ENCODE measurements around the gene MAST4. TPM values are rescaled to one million over a fixed set of nuclear protein-coding genes. Genes with fewer than 3 reads are reported as not detected.

The MAST4 gene
- polyA plus RNA-seq, 2 of the 4 experiments (the other 2 are of a cell fraction), result 1.2 to 5.8 TPM

- no peak overlapping the region for H3K4me2 ChIP-seq
- FAIRE-seq (no peak), ATAC-seq (no peak), DNase-seq (ENCODE audit: low read depth in 1 of 2, low spot score in 1 of 2) (no peak)
- ChIA-PET POLR2A (no interaction called here), CTCF (interaction anchor here (0.8 to 3.9 kb wide), 5 partner anchors 8 to 59 kb away, joined by 3 to 28 read pairs (median 4); no protein-coding TSS in a partner anchor)
- peaks cover 13% of the 10 kb centered on the region for H3K4me1 ChIP-seq
- WGBS (ENCODE audit: missing lambda C conversion rate), result 85% methylated on average over 6 of the region's 6 CpGs
- no peak overlapping the region for H3K4me3 ChIP-seq
- no peaks in the 10 kb centered on the region for H3K9me3 ChIP-seq
- no peak for TF ChIP-seq SREBF2 (IDR thresholded peaks at IDR 0.05)
- TF ChIP-seq KDM5A (IDR thresholded peaks at IDR 0.05), result no peak
- TF ChIP-seq KDM1A (IDR thresholded peaks at IDR 0.05; ENCODE audit: low read depth), result no peak
- no peak for TF ChIP-seq MYC (IDR thresholded peaks at IDR 0.05; ENCODE audit: borderline replicate concordance, low read length)
- no peak for TF ChIP-seq HES2 (IDR thresholded peaks at IDR 0.05)
- TF ChIP-seq BCL3 (IDR thresholded peaks at IDR 0.05), result no peak
- no peak for TF ChIP-seq JUNB (IDR thresholded peaks at IDR 0.05)
- no peak for TF ChIP-seq EHF (CRISPR knock-in tag; IDR thresholded peaks at IDR 0.05)
- no peak for TF ChIP-seq SMC3 (IDR thresholded peaks at IDR 0.05)
- no peak for TF ChIP-seq ATOH8 (CRISPR knock-in tag; IDR thresholded peaks at IDR 0.05; ENCODE audit: low read depth)
- TF ChIP-seq JUN (IDR thresholded peaks at IDR 0.05), result no peak
- no peak for TF ChIP-seq BHLHE40 (IDR thresholded peaks at IDR 0.05; ENCODE audit: low read depth, low read length)
- no peak for TF ChIP-seq TFCP2L1 (CRISPR knock-in tag; IDR thresholded peaks at IDR 0.05)
- TF ChIP-seq CBX2 (IDR thresholded peaks at IDR 0.05; ENCODE audit: borderline replicate concordance, low read depth), result no peak
- no peak for TF ChIP-seq ZNF302 (CRISPR knock-in tag; IDR thresholded peaks at IDR 0.05)
- no peak for TF ChIP-seq REST (IDR thresholded peaks at IDR 0.05)
- no peak for TF ChIP-seq RNF2 (IDR thresholded peaks at IDR 0.05; ENCODE audit: borderline replicate concordance, low read depth)
- no peak for TF ChIP-seq RAD21 (conservative IDR thresholded peaks at IDR 0.05 in 1 of 2, IDR thresholded peaks at IDR 0.05 in 1 of 2)
- H3K27ac ChIP-seq, result no peak overlapping the region
Observed at GRCh38 chr5:66872736-66873331, 276.6 kb downstream of the MAST4 start.

GRCh38 chr5:66874004-66874403 lies 277.8 kb downstream of the MAST4 start:
- FAIRE-seq (no peak), DNase-seq (ENCODE audit: low read depth in 1 of 2, low spot score in 1 of 2) (no peak), ATAC-seq (no peak)
- Histone ChIP-seq H3K4me2 (no peak overlapping the region), H3K4me1 (peaks cover 23% of the 10 kb centered on the region), H3K9me3 (no peaks in the 10 kb centered on the region), H3K27ac (0 out of 6 replicates have a peak overlapping the region, but pooled peaks of 1 of the 2 experiments have one; percentile 10), H3K4me3 (no peak overlapping the region)
- ChIA-PET POLR2A (no interaction called here), CTCF (interaction anchor here (0.5 to 3.9 kb wide), 6 partner anchors 9 to 276 kb away, joined by 3 to 28 read pairs (median 4); no protein-coding TSS in a partner anchor)
- 74% methylated on average over 3 of the region's 3 CpGs for WGBS (ENCODE audit: missing lambda C conversion rate)
- TF ChIP-seq ATOH8 (CRISPR knock-in tag; IDR thresholded peaks at IDR 0.05; ENCODE audit: low read depth) (no peak), FOXS1 (CRISPR knock-in tag; IDR thresholded peaks at IDR 0.05) (no peak), REST (IDR thresholded peaks at IDR 0.05) (no peak), JUN (IDR thresholded peaks at IDR 0.05) (no peak), ZNF302 (CRISPR knock-in tag; IDR thresholded peaks at IDR 0.05) (no peak), TFCP2L1 (CRISPR knock-in tag; IDR thresholded peaks at IDR 0.05) (no peak), MAZ (IDR thresholded peaks at IDR 0.05; ENCODE audit: borderline replicate concordance, low read depth, low read length) (no peak), CHD4 (IDR thresholded peaks at IDR 0.05; ENCODE audit: borderline replicate concordance) (no peak), ELK1 (IDR thresholded peaks at IDR 0.05; ENCODE audit: low read depth, low read length) (no peak), FOSB (CRISPR knock-in tag; IDR thresholded peaks at IDR 0.05) (no peak), HES2 (IDR thresholded peaks at IDR 0.05) (no peak)

Data from A549 (cell line).